Stimulated activated CD4-positive, alpha-beta T cell treated with anti-CD3 and anti-CD28 coated beads, Interleukin-12 subunit alpha, Interleukin-12 subunit beta, amount 100 ng/mL, for 24 hours (primary cell): Measurements from ENCODE around the gene ANTXR1.

Experiments used
- DNase-seq, 2 experiments: peaks; one replicate each; pipeline ENCODE4 v3.0.0-alpha.2; 2020; ENCODE audit warnings: low read depth in 2 of 2

The ANTXR1 gene

GRCh38 chr2:69033461-69034095 is 20.6 kb downstream of the ANTXR1 start:
- no peak for DNase-seq

GRCh38 chr2:69034122-69034521 is 21.1 kb downstream of the ANTXR1 start:
- DNase-seq, result no peak

GRCh38 chr2:69034845-69035244 is 21.9 kb downstream of the ANTXR1 start:
- no peak for DNase-seq

GRCh38 chr2:69036926-69037325 is 23.9 kb downstream of the ANTXR1 start:
- no peak for DNase-seq

DNA sequence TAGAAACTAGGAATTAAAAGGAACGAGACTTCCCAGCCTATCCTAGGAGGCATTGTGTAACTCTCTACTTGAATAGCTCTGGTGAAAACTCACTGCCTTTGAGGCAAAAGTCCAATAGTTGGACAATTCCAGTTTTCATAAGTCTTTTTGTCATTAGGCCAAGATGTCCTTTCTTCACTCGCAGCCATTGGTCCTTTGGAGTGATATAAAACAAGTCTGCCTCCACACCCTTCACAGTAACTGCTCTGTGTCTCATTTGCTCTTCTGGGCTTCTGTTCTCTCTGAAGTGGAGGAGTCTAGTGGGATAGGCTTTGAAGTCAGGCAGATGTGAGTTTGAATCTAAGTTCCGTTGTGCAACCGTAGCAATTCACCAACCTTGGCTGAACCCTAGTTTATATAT is 28.2 kb downstream of the ANTXR1 start:
- DNase-seq, result no peak

DNA sequence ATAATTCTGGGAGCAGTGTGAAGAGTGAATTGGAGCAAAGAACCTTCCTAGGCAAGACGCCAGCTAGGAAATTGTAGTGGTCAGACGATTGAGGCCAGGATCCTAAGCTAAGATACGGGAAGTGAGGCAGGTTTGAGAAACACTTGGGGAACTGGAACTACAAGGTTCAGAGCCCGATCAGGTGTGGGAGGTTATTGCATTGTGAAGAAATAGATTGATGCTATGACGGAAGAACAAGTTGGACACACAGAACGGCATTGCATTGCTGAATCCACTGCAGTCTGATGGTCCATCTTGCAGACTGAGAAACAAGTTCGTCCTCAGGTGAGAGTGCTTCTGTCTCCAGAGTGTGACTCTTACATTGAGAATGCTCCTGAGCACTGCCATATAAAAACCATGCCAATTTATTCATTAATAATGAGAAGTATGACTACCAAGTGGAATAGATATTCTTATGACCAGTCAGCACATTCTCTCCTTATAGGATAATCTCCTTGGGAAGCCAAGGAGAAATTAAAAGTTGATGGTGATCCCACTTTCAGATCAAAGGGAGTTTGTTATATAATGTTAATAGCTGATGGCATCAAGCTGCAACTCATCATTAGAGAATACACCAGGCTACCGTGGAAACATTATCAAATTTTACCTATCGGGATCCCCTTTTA is 30.9 kb downstream of the ANTXR1 start:
- DNase-seq, result no peak

- no peak for DNase-seq
These were observed 33.3 kb downstream of the ANTXR1 start for GRCh38 chr2:69046221-69046662.

DNA sequence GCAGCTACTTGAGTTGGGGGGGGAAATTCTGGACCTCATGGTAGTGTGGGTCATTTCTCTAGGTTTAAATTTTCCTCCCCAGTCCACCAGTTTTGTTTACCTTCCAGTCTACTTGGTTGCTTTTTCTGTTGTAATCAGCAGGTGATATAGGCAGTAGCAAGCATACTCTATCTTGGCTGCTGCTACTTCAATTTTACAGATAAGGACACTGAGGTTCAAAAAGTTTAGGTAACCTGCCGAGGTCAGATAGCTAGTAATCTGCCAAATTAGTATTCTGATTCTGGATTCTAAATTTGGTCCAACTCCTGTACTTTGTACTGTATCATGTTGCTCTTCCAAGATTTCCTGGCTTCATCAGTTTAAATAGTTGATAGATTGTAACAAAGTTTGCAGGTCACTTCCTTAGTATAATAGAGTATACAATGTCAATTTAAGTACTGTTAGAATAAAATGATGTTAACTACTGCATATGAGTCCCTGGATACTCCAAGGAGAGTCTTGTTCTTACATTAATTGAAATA is 34.7 kb downstream of the ANTXR1 start:
- DNase-seq, result no peak

GRCh38 chr2:69050802-69051201 is 37.8 kb downstream of the ANTXR1 start:
- DNase-seq, result no peak

DNA sequence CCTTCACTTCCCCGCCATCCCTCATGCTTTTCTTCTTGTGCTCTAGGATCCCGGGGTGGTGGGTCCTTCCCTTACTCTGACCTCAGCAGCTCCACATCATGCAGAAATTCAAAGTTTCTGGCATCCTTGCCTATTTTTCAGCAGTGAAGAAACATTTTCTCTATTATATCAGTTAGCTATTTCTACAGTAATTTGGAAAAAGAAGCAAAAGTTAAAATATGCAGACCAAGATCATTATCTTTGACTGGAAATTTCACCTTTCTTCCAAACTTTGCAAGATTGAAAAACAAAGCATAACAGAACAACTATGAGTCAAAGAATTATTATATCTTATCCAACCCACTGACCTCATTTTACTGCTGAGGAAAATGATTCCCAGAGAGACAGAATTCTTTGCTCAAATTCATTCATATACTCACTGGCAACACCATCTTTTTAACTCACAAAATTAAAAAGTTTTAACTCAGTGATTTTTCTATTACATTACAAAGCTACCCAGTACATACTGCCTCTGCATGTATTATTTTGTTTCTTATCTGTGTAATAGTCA is 40.5 kb downstream of the ANTXR1 start:
- no peak for DNase-seq

DNA sequence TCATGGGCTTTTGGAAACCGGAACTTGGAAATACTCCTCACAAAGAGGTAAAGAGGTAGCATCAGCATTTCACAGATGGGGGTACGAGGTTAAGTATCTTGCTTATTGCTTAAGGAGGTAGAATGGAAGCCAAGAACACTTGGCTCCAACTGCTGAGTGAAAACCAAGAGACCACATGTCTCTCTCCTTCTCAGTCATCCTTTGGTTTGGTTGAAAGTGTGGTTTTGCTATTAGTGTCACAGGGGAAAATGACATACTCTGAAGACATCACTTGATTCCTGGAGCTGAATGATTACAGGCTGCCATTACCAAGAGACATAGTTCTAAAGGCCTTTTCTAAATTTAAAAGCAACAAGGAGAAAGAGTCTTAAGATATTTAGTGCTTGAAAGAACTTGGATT is 41.5 kb downstream of the ANTXR1 start:
- no peak for DNase-seq

- no peak for DNase-seq
These were observed 42.9 kb downstream of the ANTXR1 start for GRCh38 chr2:69055688-69056470.

- no peak for DNase-seq
These were observed 44.7 kb downstream of the ANTXR1 start for GRCh38 chr2:69057660-69058059.

DNA sequence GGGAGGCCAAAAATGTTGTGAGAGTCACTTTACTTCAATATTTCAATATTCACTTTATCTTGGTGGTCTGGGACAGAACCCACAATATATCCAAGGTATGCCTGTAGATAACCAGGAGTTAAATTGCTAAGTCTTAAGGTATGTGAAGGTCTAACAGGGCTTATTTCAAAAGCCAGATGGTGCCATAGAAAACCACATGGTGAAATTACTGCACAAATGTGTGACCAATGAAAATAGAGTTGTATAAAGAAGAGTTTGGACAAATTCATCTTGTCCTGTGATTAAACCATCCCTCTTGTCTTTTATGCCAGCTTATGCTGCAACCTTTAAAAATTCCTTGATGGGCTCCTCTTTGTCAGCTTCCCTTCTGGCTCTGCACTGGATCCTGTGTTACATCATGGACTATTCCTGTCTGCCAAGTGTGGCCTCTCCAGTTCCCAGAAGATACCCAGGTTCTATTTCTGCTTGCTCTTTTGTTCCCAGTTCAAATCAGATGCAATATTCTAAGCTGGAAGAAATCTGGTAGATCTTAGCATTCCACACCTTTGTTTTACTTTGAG is 46.8 kb downstream of the ANTXR1 start:
- no peak for DNase-seq

DNA sequence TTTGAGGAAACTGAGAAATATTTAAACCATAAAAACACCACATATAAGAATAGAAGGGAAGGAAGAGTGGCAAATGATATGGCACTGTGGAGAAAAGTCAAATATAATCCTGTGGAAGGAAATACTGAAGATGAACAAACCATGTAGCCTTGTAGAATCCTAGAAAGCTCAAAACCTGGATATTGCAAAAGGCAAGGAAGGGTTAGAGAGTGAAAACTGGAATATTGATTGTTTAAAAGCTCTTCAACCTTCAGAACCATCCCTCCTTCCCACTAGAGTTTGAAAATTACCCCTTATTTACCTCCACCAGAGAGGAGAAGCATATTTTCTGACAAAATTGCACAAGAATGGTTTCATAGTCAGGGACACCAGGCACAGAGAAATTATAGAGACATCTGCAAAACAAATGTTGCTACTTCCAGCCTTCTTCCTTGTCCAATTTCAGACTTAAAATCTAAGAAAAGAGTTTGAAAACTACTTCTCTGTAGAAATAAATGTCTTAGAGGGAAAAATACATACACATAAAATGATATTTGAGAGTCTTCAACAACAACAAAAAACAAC is 48.0 kb downstream of the ANTXR1 start:
- DNase-seq, result no peak

- DNase-seq, result no peak
These were observed 48.5 kb downstream of the ANTXR1 start for GRCh38 chr2:69061525-69061924.

DNA sequence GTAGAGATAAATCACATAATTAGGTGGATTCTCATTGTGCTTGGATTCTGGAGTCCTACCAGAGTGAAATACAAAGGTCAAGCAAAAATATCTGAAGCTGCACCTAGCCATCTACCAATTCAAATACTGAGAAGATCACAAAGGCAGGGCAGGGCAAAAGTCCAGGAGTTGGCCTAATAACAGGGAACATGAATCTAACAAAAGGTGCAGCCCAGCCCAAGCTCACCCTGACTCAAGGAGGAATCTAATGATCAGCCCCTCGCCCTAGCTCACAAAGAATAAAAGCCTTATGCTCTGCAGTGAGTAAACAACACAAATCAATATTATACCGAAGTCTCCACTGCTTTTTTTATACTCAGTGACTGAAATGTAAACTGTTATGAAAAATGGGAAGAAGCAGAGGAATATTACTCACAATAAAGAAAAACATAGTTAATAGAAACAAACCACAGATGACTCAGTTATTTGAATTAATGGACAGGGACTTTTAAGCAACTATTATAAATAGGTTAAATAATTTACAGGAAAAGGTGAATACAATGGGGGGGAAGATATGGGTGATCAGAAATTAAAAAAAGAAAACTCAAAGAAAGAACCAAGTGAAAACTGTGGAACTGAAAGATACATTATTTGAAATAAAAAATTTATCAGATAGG is 49.5 kb downstream of the ANTXR1 start:
- no peak for DNase-seq

DNA sequence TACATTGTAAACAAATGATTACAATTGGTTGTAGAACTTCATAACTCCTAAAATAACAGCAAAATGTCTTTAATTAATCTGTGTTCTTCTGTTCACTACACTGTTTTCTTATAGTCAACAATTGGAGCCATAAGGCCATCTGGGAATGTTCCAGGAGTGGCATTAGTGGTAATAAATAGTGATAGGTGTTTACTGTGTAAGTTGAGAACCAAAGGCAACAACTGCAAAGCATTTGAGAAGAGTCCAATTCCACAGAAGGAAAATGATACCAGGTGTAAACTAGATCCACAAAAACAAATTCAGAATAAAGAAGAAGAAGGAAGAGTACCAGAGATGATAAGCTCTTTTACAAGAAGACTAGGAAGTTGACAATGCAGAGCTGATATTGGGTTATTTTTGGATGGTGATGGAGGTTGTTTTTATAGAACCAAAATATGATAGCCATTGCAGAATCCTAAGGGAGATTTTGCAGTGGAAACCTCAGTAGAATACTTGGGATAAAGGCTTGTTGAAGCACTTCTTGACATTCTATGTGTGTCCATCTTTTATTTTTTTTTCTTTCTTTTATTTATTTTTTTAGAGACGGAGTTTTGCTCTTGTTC is 52.9 kb downstream of the ANTXR1 start:
- DNase-seq, result no peak

DNA sequence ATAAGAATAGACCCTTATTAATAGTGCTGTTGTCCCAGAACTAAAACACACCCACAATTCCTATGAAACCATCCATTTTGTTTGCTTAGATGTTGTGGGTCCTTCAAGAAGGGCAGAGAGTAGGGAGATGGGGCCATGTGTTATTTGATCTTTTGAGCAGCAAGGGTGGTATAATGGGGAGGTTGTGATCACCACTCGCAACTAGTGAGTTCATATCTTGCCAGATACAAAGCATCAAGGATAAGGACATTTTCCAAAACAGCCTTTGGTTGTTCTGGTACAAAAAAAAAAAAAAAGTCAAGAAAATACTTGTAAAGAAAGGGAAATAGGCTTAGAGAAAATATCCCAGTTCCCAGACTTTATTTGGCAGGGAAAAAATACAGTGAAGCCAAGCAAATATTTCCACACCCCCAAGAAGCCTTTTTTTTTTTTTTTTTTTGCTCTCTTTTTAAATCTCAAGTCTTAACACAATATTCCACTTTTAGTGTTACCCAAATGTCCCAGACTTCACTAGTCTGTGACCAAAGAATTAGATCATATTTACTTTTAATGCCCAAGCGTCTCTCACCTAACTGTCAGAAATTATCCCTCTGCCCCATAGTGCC is 54.1 kb downstream of the ANTXR1 start:
- no peak for DNase-seq

DNA sequence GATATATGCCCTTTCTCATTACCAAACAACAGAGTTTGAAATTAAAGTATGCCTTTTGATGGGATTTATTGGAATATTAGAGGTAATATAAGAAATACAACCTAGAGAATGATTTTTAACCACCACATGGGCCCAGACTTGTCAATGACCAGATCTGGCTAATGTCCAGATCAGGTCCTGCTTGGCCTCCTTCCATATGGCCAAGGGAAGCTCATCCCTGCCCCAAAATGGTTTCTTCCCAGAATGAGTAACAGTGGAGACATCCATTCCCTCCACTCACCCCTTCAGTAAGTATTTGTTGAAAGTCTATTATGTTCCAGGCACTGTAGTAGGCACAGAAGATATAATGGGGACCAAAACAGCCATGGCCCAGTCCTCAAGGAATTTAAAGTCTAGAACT is 54.9 kb downstream of the ANTXR1 start:
- no peak for DNase-seq
